HL-60/S4 treated with retinoic acid at 250 ng/mL for 4 days and 3 days (cell line): ENCODE results near the gene TNXB.
"Not testable (repeated sequence)": the region's sequence is repeated elsewhere in the genome, so short reads cannot be mapped to it uniquely, and the experiment has no call there.

Source experiments
- in situ Hi-C: fragments of 300-500 bp; cut with MboI; formaldehyde crosslinking; loops from 2 replicates; pipeline ENCODE4 v1.7.0; 2022; ENCODE audit warnings: low sequenced_read_pairs

Gene TNXB

DNA sequence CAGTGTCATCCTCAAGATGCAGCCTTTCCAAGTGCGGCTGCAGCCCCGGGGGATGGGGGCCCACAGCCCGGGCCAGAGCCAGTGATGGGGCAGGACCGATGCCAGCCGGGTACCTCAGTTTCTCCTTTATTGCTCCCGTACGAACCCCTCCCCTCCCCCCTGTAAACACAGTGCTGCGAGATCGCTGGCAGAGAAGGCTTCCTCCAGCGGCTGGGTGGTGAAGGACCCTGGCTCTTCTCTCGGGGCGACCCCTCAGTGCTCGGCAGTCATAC is 68.2 kb downstream of the TNXB start:
- in situ Hi-C loops, result not testable (repeated sequence)

DNA sequence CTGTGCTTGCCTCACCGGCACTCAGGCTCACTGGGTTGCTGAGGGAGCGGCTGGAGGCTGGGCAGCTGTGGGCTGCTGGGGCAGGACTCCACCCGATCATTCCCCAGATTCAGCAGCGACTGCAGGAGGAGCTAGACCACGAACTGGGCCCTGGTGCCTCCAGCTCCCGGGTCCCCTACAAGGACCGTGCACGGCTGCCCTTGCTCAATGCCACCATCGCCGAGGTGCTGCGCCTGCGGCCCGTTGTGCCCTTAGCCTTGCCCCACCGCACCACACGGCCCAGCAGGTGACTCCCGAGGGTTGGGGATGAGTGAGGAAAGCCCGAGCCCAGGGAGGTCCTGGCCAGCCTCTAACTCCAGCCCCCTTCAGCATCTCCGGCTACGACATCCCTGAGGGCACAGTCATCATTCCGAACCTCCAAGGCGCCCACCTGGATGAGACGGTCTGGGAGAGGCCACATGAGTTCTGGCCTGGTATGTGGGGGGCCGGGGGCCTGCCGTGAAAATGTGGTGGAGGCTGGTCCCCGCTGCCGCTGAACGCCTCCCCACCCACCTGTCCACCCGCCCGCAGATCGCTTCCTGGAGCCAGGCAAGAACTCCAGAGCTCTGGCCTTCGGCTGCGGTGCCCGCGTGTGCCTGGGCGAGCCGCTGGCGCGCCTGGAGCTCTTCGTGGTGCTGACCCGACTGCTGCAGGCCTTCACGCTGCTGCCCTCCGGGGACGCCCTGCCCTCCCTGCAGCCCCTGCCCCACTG is 68.7 kb downstream of the TNXB start:
- in situ Hi-C loops, result not testable (repeated sequence)

DNA sequence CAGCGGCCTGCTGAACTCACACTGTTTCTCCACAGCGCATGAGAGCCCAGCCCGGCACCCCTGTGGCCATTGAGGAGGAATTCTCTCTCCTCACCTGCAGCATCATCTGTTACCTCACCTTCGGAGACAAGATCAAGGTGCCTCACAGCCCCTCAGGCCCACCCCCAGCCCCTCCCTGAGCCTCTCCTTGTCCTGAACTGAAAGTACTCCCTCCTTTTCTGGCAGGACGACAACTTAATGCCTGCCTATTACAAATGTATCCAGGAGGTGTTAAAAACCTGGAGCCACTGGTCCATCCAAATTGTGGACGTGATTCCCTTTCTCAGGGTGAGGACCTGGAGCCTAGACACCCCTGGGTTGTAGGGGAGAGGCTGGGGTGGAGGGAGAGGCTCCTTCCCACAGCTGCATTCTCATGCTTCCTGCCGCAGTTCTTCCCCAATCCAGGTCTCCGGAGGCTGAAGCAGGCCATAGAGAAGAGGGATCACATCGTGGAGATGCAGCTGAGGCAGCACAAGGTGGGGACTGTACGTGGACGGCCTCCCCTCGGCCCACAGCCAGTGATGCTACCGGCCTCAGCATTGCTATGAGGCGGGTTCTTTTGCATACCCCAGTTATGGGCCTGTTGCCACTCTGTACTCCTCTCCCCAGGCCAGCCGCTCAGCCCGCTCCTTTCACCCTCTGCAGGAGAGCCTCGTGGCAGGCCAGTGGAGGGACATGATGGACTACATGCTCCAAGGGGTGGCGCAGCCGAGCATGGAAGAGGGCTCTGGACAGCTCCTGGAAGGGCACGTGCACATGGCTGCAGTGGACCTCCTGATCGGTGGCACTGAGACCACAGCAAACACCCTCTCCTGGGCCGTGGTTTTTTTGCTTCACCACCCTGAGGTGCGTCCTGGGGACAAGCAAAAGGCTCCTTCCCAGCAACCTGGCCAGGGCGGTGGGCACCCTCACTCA is 69.5 kb downstream of the TNXB start:
- in situ Hi-C loops, result not testable (repeated sequence)

DNA sequence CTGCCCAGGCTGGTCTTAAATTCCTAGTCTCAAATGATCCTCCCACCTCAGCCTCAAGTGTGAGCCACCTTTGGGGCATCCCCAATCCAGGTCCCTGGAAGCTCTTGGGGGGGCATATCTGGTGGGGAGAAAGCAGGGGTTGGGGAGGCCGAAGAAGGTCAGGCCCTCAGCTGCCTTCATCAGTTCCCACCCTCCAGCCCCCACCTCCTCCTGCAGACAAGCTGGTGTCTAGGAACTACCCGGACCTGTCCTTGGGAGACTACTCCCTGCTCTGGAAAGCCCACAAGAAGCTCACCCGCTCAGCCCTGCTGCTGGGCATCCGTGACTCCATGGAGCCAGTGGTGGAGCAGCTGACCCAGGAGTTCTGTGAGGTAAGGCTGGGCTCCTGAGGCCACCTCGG is 70.3 kb downstream of the TNXB start:
- in situ Hi-C loops, result not testable (repeated sequence)

DNA sequence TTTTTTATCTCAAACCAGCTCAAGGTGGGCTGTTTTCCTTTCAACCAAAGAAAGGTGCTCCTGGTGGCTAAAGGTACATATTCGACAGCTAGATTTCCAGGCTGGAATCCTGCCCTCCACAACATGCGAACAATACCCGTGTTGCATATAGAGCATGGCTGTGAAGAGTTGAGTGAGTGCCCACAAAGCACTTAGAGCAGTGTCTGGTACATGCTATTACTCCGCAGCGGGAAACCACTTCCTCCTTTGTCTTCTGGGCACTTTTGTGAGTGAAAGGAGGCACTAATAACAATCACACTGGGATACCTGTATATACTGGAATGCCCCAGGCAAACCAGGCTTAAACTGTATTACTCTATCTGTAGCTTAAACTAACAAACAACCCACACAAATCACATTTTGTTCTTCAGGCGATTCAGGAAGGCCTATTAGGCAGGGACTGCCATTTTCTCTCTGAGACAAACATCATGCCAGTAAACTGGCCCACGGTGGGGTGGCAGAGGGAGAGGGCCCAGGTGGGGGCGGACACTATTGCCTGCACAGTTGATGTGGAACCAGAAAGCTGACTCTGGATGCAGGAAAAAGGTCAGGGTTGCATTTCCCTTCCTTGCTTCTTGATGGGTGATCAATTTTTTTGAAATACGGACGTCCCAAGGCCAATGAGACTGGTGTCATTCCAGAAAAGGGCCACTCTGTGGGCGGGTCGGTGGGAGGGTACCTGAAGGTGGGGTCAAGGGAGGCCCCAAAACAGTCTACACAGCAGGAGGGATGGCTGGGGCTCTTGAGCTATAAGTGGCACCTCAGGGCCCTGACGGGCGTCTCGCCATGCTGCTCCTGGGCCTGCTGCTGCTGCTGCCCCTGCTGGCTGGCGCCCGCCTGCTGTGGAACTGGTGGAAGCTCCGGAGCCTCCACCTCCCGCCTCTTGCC is 71.3 kb downstream of the TNXB start, which contains the start of gene CYP21A2:
Gene CYP21A2 (plus strand): TSS at position 818 of the 927 bp plus-strand sequence. CDS start 8 bp downstream, at position 826.
- in situ Hi-C loops, result not testable (repeated sequence)

DNA sequence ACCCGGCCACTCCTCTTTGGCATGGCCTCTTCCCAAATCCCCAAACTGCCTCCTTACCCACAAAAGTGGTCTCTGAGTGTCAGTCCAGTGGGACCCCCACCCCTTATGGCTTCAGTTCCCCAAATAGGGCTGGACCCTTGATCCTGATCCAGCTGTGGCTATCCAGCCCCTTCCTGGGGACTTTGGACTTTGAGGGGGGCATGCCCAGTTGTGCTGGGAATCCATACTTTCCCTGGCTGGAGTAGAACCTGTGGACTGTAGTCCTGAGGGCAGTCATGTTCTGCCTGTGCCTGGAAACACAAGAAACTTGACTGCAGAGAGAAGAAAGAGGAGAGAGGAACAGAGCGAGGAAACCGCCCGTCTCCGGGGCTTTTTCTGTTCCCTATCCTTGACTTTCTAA is 72.0 kb downstream of the TNXB start:
- in situ Hi-C loops, result not testable (repeated sequence)

DNA sequence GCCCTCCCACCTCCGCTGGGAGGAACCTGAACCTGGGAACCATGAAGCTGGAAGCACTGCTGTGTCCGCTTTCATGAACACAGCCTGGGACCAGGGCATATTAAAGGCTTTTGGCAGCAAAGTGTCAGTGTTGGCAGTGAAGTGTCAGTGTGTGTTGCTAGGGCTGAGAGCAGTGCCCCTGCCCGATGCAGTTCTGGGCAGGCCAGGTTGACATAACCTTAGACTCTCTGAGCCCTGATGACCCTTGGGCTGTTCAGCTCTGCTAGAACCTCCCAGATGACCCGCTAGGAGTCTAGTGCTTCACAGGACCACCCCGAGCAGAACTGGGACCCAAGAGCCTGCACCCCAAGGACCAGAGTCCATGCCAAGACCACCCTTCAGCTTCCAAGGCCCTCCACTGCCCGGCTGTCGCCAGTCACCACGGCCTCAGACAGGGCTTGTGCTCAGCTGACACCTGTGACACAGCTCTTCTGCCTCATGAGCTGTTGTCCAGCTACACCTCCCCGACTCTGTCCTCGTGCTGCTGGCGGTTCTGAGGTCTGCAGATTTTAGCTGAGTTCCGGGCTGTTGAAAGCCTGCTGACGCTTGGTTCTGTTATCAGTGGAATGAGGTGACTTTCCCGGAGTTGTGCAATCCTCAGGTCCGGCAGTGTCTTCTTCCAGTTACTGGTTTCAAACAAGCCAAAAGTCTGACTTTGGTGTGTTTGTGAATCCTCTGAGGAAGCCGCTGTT is 73.7 kb downstream of the TNXB start:
- in situ Hi-C loops, result not testable (repeated sequence)

DNA sequence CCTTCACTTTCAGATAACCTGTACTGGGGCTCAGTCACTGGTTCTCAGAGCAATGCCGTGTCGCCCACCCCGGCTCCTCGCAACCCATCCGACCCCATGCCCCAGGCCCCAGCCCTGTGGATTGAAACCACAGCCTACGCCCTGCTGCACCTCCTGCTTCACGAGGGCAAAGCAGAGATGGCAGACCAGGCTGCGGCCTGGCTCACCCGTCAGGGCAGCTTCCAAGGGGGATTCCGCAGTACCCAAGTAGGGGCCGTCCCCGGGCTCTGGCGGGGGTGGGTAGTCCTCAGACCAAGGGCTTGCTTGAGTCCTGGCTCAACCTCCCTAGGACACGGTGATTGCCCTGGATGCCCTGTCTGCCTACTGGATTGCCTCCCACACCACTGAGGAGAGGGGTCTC is 79.6 kb downstream of the TNXB start:
- in situ Hi-C loops, result not testable (repeated sequence)

DNA sequence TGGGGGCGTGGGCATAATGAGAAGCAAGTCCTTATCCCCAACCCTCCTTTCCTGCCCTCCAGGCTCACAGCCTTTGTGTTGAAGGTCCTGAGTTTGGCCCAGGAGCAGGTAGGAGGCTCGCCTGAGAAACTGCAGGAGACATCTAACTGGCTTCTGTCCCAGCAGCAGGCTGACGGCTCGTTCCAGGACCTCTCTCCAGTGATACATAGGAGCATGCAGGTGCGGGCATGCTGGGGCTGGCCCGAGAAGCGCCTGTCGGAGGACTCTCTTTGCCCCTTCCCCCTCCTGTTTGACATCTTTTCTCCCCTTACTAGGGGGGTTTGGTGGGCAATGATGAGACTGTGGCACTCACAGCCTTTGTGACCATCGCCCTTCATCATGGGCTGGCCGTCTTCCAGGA is 80.5 kb downstream of the TNXB start:
- in situ Hi-C loops, result not testable (repeated sequence)

DNA sequence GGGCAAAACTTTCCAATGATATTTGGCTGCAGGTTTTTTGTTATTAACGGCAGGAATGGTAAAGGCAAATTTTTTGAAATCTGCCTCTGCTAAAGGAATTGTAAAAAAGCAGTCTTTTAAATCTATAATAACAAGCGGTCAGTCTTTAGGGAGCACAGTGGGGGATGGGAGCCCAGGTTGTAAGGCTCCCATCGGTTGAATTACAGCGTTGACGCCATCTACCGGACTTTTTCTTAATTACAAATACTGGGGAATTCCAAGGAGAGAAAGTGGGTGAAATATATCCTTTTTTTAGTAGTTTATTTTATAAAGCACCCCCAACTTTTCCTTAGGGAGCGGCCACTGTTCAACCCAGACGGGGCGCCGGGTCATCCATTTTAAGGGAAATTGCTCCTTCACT is 87.0 kb downstream of the TNXB start:
- in situ Hi-C loops, result not testable (repeated sequence)

DNA sequence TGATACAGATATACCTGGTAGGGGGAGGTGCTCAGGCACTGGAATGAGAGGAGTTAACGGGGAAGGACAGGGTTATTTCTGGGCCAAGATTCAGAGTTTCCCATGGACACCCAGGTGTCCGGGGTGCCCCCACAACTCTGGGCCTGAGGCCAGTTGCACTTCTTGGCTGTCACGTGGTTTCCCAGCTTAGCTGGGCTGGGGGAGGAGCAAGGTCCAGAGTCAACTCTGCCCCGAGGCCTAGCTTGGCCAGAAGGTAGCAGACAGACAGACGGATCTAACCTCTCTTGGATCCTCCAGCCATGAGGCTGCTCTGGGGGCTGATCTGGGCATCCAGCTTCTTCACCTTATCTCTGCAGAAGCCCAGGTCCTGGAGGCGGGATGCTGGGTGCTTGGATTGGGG is 94.6 kb downstream of the TNXB start, which contains the start of gene C4B:
Gene C4B (plus strand): TSS at position 249 of the 400 bp plus-strand sequence. CDS start 51 bp downstream, at position 300.
- in situ Hi-C loops, result not testable (repeated sequence)

DNA sequence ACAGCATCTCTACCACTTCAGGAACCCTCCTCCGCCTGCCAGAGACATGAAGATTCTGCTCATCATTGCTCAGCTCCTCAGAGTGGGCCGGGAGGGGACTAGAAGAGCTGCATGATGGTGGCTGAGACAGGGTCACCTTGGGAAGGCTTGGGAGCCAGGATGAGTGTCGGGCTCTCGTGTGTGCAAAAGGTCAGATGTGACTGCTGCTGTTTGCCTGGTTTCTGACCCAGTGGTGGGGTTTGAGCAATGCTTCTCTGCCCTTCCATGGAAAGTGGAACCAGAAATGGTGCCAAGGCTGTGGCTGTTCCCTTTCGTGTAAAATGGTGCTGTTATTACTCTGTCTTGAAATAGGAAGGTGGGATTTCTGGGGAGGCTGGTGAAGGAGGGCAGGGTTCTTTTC is 95.4 kb downstream of the TNXB start:
- in situ Hi-C loops, result not testable (repeated sequence)

DNA sequence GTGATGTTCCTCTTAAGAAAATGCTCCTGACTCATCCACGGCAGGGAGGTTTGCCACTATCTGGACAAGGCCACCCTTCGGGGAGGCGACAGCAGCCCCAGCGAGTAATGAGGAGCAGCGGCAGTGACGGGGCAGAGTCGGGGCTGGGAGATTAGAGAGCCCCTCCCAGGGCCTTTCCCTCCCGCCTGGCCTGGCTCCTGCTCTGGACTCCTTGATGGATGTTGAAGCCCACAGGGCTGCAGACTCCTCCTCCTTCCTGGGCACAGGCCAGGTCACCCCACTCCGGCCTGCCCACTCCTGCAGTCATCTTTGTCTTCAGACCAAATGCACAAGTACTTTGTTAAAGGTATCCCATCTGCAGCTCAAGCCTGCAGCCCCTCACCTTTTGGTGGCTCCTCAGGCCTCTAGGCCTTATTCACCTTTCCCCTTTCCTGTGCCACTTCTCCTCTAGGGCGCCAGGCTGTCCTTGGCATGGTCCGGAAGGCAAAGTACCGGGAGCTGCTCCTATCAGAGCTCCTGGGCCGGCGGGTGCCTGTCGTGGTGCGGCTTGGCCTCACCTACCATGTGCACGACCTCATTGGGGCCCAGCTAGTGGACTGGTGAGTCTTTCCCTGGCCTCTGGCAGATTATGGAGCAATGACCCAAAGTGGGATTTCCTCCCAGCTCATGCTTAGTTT is 96.1 kb downstream of the TNXB start:
- in situ Hi-C loops, result not testable (repeated sequence)

DNA sequence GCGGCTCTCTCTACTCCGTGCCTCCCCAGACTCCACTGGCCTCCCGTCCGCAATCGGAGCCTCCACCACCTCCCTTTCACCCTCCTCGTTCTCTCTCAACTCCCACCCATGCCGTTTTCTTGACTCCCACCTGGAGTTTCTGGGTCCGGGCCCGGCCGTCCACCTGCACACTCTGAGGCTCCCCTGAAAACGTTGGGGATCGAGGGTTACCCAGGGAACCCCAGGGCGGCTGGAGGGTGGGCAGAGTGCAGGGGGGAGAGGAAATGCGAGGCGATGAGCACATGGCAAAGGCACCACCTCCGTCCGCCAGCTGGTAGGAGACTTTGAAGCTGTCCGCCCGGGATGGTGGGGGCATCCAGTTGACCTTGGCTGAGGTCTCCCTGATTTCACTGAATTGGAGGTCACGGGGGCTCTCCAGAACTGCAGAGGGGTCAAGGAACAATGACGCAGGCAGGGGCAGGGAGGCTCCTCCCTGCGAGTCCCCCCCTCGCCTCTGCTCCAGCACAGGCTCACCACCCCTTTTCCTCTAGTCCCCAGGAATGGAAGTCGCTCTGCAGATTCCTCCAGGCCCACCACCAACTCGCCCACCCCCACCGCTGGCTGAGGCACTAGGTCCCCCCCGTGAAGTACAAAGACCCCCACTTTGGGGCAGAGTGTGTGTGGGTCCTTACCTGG is 98.1 kb downstream of the TNXB start:
- in situ Hi-C loops, result not testable (repeated sequence)

DNA sequence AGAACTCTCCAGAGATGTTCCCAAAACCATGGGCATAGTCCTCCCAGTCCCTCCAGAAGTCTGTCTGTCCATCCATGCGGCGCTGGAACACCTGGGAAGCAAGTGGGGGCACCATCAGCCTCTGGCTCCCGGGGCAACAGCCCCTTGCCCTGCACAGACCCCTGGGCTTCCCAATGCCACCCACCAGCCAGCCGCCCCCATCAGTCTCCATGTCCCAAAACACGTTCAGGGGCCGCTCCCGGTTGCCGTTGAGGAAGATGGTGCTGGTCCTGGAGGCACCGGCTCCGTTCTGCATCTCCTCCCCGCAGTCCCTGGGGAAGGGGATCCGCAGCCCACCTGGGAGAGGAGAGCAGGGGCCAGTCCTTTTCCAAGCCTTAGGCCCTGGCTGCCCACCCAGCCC is 99.6 kb downstream of the TNXB start:
- in situ Hi-C loops, result not testable (repeated sequence)

DNA sequence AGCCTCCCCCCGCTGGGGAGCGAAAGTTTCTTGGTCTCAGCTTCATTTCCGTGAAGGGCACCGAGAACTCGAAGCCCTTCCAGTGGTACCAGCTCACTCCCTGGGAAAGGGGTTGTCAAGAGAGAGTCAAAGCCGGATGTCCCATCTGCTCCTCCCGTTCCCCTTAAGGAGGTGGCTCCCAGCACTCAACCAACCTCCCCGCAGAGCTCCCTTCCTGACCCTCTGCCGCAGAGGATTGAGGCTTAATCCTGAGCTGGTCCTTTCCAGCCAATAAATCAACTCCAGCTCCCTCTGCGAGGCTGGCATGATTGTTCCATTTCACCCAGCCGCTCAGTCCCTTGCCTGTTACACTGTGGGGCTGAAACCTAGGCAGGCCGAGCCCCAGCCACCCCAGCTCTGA is 100.5 kb downstream of the TNXB start:
- in situ Hi-C loops, result not testable (repeated sequence)

DNA sequence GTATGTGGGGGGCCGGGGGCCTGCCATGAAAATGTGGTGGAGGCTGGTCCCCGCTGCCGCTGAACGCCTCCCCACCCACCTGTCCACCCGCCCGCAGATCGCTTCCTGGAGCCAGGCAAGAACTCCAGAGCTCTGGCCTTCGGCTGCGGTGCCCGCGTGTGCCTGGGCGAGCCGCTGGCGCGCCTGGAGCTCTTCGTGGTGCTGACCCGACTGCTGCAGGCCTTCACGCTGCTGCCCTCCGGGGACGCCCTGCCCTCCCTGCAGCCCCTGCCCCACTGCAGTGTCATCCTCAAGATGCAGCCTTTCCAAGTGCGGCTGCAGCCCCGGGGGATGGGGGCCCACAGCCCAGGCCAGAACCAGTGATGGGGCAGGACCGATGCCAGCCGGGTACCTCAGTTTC is 101.1 kb downstream of the TNXB start:
- in situ Hi-C loops, result not testable (repeated sequence)

DNA sequence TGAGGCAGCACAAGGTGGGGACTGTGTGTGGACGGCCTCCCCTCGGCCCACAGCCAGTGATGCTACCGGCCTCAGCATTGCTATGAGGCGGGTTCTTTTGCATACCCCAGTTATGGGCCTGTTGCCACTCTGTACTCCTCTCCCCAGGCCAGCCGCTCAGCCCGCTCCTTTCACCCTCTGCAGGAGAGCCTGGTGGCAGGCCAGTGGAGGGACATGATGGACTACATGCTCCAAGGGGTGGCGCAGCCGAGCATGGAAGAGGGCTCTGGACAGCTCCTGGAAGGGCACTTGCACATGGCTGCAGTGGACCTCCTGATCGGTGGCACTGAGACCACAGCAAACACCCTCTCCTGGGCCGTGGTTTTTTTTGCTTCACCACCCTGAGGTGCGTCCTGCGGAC is 102.1 kb downstream of the TNXB start:
- in situ Hi-C loops, result not testable (repeated sequence)

DNA sequence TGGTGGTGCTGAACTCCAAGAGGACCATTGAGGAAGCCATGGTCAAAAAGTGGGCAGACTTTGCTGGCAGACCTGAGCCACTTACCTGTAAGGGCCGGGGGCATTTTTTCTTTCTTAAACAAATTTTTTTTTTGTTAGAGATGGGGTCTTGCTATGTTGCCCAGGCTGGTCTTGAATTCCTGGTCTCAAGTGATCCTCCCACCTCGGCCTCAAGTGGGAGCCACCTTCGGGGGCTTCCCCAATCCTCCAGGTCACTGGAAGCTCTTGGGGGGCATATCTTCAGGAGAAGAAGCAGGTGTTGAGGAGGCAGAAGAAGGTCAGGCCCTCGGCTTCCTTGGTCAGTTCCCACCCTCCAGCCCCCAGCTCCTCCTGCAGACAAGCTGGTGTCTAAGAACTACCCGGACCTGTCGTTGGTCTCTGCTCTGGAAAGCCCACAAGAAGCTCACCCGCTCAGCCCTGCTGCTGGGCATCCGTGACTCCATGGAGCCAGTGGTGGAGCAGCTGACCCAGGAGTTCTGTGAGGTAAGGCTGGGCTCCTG is 103.1 kb downstream of the TNXB start:
- in situ Hi-C loops, result not testable (repeated sequence)
